ENCODE data around the gene FBXL20.

FBXL20 gene

DNA sequence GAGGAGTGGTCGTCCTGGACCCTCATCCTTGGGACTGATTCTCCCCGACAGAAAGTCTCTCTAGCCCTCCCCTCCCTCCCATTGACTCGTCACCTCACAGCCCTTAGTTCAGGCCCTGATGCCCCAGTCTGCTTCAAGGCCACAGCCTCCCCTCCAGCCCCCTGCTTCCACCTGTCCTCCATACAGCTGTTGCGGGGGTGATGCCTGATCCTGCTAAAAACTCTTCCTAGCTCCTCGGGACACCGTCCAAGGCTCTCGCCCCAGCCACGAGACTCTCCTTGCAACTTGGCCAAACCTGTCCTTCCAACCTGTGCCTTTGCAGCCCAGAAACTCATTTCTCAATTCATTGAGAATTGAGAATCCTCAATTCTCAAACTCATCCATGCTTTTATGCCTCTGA is 182.5 kb downstream of the FBXL20 start:
- no peak overlapping the region for H3K4me3 Mint-ChIP-seq
- TF ChIP-seq, protein P1, sequence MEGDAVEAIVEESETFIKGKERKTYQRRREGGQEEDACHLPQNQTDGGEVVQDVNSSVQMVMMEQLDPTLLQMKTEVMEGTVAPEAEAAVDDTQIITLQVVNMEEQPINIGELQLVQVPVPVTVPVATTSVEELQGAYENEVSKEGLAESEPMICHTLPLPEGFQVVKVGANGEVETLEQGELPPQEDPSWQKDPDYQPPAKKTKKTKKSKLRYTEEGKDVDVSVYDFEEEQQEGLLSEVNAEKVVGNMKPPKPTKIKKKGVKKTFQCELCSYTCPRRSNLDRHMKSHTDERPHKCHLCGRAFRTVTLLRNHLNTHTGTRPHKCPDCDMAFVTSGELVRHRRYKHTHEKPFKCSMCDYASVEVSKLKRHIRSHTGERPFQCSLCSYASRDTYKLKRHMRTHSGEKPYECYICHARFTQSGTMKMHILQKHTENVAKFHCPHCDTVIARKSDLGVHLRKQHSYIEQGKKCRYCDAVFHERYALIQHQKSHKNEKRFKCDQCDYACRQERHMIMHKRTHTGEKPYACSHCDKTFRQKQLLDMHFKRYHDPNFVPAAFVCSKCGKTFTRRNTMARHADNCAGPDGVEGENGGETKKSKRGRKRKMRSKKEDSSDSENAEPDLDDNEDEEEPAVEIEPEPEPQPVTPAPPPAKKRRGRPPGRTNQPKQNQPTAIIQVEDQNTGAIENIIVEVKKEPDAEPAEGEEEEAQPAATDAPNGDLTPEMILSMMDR (IDR thresholded peaks at IDR 0.05; ENCODE audit: unreplicated experiment in 3 of 3), result no peak
- peaks cover 53% of the 10 kb centered on the region for H3K27me3 Mint-ChIP-seq (ENCODE audit: low read depth)
- H3K4me1 Mint-ChIP-seq, result peaks cover 10% of the 10 kb centered on the region
- no peak overlapping the region for H3K27ac Mint-ChIP-seq
- no peaks in the 10 kb centered on the region for H3K9me3 Mint-ChIP-seq
- H3K36me3 Mint-ChIP-seq (ENCODE audit: low read depth), result peaks cover 7% of the 10 kb centered on the region

DNA sequence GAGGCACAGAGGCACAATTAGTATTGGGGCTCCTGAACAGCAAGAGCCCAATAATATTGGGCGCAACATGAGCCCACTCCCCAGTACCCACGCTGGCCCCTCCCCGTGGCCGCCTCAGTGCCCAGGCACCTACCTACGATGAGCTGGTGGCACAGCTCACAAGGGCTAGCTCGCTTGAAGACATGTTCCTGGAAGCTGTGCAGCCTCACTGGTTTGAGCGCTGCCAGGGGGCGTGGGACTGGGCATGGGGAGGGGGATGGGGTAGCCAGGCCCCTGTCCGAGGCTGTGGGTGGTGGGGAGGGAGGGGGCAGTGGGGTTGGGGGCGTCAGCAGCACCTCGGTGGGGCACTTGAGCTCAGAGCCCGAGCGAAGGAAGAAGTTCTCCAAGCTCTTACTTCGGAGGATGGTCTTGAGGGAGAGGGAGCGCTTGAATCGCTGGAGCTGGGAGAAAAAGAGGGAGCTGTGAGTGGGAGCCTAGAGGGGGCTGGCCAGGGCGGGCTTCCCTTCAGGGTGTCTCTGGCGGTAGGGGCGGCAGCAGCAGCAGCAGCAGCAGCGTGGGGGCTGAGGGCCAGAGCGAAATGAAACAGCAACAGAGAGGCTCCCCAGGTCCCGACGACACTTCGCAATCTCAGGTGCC is 183.6 kb downstream of the FBXL20 start:
- H3K27me3 Mint-ChIP-seq (ENCODE audit: low read depth), result peaks cover 47% of the 10 kb centered on the region
- TF ChIP-seq, protein P1 (IDR thresholded peaks at IDR 0.05; ENCODE audit: unreplicated experiment in 3 of 3), result no peak
- H3K27ac Mint-ChIP-seq, result no peak overlapping the region
- H3K36me3 Mint-ChIP-seq (ENCODE audit: low read depth), result peaks cover 7% of the 10 kb centered on the region
- H3K4me3 Mint-ChIP-seq, result no peak overlapping the region
- H3K4me1 Mint-ChIP-seq, result peaks cover 6% of the 10 kb centered on the region
- no peaks in the 10 kb centered on the region for H3K9me3 Mint-ChIP-seq

DNA sequence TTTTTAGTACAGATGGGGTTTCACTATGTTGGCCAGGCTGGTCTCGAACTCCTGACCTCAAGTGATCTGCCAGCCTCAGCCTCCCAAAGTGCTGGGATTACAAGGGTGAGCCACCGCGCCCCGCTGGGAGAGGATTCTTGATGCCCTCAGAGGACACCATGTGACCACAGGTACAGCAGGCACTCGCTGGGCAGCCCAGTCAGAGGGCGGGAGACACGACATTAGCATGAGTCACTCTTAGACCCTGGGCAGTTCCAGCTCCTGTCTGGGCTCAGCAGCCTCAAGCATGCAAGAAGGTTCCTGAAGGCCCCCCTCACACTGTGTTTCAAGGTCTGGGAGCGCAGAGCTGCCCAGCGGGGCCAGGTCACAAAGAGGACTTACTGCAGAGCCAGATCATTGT is 187.6 kb downstream of the FBXL20 start:
- H3K36me3 Mint-ChIP-seq (ENCODE audit: low read depth), result peaks cover 7% of the 10 kb centered on the region
- no peaks in the 10 kb centered on the region for H3K9me3 Mint-ChIP-seq
- peaks cover 5% of the 10 kb centered on the region for H3K4me1 Mint-ChIP-seq
- no peak overlapping the region for H3K27ac Mint-ChIP-seq
- TF ChIP-seq, protein P1 (IDR thresholded peaks at IDR 0.05; ENCODE audit: unreplicated experiment in 3 of 3), result no peak
- peaks cover 47% of the 10 kb centered on the region for H3K27me3 Mint-ChIP-seq (ENCODE audit: low read depth)
- no peak overlapping the region for H3K4me3 Mint-ChIP-seq

DNA sequence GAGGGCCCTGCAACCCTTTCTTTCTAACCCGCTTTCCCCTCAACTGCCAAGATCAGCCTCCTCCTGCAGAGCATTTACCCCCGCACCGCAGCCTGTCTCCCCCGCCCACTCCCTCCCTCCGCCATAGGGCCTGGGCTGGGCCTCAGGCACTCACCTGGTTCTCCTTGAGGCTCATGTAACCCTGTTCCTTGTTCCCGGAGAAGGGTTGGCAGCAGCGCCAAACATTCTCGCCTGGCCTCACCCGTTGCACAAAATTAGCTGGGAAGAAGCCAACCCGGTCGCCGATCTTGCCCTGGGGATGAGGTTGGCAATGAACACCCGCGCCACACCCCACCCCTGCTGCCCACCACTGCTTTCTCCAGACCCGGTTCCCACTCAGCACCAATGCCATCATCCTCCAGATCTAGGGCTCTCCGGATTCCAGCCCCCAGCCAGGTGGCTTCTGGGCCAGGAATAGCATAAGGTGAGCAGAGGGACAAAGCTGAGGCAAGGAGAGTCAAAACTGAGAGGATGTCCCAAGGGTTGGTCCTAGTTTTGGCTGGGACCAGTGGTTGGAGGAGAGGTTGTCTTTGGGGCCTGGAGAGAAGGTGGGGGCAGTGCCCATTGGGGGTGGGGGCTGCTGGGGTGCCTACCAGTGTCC is 188.5 kb downstream of the FBXL20 start:
- no peaks in the 10 kb centered on the region for H3K9me3 Mint-ChIP-seq
- H3K36me3 Mint-ChIP-seq (ENCODE audit: low read depth), result peaks cover 7% of the 10 kb centered on the region
- no peak overlapping the region for H3K4me3 Mint-ChIP-seq
- H3K27ac Mint-ChIP-seq, result no peak overlapping the region
- TF ChIP-seq, protein P1 (IDR thresholded peaks at IDR 0.05; ENCODE audit: unreplicated experiment in 3 of 3), result no peak
- H3K4me1 Mint-ChIP-seq, result peaks cover 8% of the 10 kb centered on the region
- H3K27me3 Mint-ChIP-seq (ENCODE audit: low read depth), result peaks cover 43% of the 10 kb centered on the region

DNA sequence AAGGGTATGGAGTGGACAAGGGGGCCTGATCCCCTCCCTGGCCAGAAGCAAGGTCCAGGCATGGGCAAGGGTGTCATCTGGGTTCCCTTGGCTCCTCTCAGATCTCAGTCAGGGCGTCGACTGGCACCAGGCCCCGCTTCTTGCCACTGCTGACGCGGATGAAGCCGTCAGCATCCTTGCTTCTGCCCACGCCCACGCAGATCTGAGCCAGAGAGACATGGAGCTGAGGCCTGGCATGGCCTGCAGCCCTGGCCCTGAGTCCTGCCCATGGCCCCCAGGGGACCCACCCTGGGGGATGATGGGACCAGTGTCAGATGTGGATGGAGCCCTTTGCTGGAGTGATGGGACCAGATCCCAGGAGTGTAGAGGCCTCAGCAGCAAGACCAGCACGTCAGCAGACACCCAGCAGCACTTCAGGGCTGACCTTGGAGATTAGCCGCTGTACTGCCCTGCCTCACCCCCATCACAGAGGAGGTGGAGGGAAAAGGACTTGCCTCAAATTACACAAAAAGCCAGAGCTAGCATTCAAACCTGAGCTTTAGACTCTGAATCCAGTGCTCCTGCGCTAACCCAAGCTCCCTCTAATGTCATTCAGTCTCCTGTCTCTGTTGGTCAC is 189.1 kb downstream of the FBXL20 start:
- TF ChIP-seq, protein P1 (IDR thresholded peaks at IDR 0.05; ENCODE audit: unreplicated experiment in 3 of 3), result no peak
- Mint-ChIP-seq H3K4me3 (no peak overlapping the region), H3K36me3 (ENCODE audit: low read depth) (peaks cover 7% of the 10 kb centered on the region), H3K27me3 (ENCODE audit: low read depth) (peaks cover 39% of the 10 kb centered on the region), H3K9me3 (no peaks in the 10 kb centered on the region), H3K27ac (no peak overlapping the region), H3K4me1 (peaks cover 9% of the 10 kb centered on the region)
